Nephron (organoid): ENCODE results near the gene ETV6.

ENCODE experiments used
- H3K27ac Mint-ChIP-seq, 3 experiments: 2 replicates each; pipeline ENCODE4 v1.8.0; 2020; ENCODE audit warnings: mixed read lengths in 3 of 3, mild to moderate bottlenecking in 2 of 3, moderate library complexity in 1 of 3
- H3K27me3 Mint-ChIP-seq: 2 replicates; pipeline ENCODE4 v1.8.0; 2021; ENCODE audit warnings: low read depth, mild to moderate bottlenecking, moderate library complexity, mixed read lengths
- H3K36me3 Mint-ChIP-seq: 2 replicates; pipeline ENCODE4 v1.8.0; 2020; ENCODE audit warnings: low read depth, mixed read lengths
- H3K4me1 Mint-ChIP-seq: 2 replicates; pipeline ENCODE4 v1.8.0; 2020; ENCODE audit warnings: mixed read lengths
- H3K4me3 Mint-ChIP-seq, 3 experiments: 2 replicates each; pipeline ENCODE4 v1.8.0; 2020; ENCODE audit warnings: mild to moderate bottlenecking in 3 of 3, mixed read lengths in 3 of 3, moderate library complexity in 2 of 3
- H3K9me3 Mint-ChIP-seq: 2 replicates; pipeline ENCODE4 v1.8.0; 2020; ENCODE audit warnings: mixed read lengths
- TF ChIP-seq, protein P1 (sequence below), 3 experiments: fragments of 200-600 bp; sonication (generic); IDR thresholded peaks; one replicate each; pipeline ENCODE4 v1.5.0; 2021; ENCODE audit warnings: antibody characterized with exemption in 3 of 3; ENCODE audit not compliant: unreplicated experiment in 3 of 3

Gene ETV6

DNA sequence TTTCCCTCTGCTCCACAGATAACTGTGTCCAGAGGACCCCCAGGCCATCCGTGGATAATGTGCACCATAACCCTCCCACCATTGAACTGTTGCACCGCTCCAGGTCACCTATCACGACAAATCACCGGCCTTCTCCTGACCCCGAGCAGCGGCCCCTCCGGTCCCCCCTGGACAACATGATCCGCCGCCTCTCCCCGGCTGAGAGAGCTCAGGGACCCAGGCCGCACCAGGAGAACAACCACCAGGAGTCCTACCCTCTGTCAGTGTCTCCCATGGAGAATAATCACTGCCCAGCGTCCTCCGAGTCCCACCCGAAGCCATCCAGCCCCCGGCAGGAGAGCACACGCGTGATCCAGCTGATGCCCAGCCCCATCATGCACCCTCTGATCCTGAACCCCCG lies 219.9 kb downstream of the ETV6 start:
- Mint-ChIP-seq H3K27me3 (no peaks in the 10 kb centered on the region), H3K36me3 (peaks cover 80% of the 10 kb centered on the region), H3K27ac (no peak overlapping the region), H3K4me3 (no peak overlapping the region), H3K4me1 (no peaks in the 10 kb centered on the region), H3K9me3 (peaks cover 22% of the 10 kb centered on the region)
- TF ChIP-seq, protein P1, sequence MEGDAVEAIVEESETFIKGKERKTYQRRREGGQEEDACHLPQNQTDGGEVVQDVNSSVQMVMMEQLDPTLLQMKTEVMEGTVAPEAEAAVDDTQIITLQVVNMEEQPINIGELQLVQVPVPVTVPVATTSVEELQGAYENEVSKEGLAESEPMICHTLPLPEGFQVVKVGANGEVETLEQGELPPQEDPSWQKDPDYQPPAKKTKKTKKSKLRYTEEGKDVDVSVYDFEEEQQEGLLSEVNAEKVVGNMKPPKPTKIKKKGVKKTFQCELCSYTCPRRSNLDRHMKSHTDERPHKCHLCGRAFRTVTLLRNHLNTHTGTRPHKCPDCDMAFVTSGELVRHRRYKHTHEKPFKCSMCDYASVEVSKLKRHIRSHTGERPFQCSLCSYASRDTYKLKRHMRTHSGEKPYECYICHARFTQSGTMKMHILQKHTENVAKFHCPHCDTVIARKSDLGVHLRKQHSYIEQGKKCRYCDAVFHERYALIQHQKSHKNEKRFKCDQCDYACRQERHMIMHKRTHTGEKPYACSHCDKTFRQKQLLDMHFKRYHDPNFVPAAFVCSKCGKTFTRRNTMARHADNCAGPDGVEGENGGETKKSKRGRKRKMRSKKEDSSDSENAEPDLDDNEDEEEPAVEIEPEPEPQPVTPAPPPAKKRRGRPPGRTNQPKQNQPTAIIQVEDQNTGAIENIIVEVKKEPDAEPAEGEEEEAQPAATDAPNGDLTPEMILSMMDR (IDR thresholded peaks at IDR 0.05; ENCODE audit: unreplicated experiment in 3 of 3), result no peak

DNA sequence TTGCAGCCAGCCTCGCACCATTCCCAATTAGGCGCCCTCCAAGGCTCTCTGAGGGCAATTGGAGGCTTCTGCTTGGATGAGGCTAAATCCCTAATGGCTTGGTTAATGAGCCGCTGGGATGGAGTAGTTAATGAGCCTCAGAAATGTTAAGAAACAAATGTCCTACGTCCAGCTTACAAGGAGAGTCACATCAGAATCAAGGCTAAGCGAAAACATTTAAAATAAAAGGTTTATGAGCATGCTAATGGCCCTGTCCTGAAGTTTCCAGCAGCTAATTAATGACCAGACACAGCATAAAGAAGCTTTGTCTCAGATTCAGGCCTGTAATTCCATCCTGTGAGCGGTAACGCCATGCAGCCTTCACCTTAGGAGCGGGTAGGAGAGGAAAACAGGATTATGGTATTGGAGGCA lies 220.6 kb downstream of the ETV6 start:
- no peaks in the 10 kb centered on the region for H3K27me3 Mint-ChIP-seq
- no peak overlapping the region for H3K27ac Mint-ChIP-seq
- peaks cover 76% of the 10 kb centered on the region for H3K36me3 Mint-ChIP-seq
- no peak overlapping the region for H3K4me3 Mint-ChIP-seq
- H3K4me1 Mint-ChIP-seq, result no peaks in the 10 kb centered on the region
- H3K9me3 Mint-ChIP-seq, result peaks cover 22% of the 10 kb centered on the region
- TF ChIP-seq, protein P1 (IDR thresholded peaks at IDR 0.05; ENCODE audit: unreplicated experiment in 3 of 3), result no peak

DNA sequence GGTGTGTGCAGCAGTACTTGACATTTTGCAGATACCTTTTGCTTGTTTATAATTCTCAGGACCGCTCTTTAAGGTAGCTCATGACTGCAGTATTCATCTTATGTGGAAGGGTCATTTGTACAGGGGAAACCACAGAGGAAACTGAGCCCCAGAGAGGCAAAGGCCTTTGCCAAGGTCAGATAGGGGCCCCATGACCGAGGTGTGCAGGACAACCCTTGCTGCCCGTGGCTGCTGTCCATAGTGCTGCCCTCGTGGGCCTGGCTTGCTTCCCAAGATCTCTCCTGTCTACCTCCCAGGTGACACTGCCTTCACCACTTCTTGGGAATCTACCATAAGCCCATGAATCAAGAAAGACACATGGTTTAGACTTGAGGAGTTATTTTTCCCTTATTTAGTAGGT lies 222.6 kb downstream of the ETV6 start:
- TF ChIP-seq, protein P1 (IDR thresholded peaks at IDR 0.05; ENCODE audit: unreplicated experiment in 3 of 3), result no peak
- Mint-ChIP-seq H3K9me3 (peaks cover 7% of the 10 kb centered on the region), H3K27me3 (no peaks in the 10 kb centered on the region), H3K36me3 (peaks cover 56% of the 10 kb centered on the region), H3K27ac (no peak overlapping the region), H3K4me1 (peaks cover 10% of the 10 kb centered on the region), H3K4me3 (no peak overlapping the region)

DNA sequence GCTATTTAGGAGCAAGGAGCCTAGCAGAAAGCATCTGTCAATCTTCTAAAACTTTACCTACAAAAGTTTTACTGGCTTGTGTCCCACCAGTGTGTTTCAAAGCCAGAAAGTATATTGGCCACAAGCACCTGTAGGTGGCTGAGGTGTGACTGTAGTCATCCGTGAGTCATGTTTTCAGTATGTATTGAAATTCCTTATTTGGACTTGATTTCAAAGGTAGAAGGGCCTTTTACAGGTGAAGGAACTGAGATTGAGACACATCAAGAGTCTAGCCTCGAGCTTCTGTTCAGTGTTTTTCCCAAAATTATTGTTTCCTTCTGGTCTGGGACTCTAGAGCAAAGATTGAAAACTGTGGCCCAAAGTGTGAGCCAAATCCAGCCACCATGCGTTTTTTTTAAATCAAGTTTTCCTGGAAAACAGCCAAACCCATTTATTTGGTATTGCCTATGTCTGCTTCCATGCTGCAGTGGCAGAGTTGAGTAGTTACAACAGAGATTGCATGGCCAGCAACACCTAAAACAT lies 226.0 kb downstream of the ETV6 start:
- Mint-ChIP-seq H3K9me3 (no peaks in the 10 kb centered on the region), H3K4me3 (no peak overlapping the region), H3K27ac (peak overlapping the region in 1 of 3 experiments; percentile 27), H3K4me1 (peaks cover 27% of the 10 kb centered on the region), H3K27me3 (no peaks in the 10 kb centered on the region), H3K36me3 (peaks cover 30% of the 10 kb centered on the region)
- TF ChIP-seq, protein P1 (IDR thresholded peaks at IDR 0.05; ENCODE audit: unreplicated experiment in 3 of 3), result no peak

DNA sequence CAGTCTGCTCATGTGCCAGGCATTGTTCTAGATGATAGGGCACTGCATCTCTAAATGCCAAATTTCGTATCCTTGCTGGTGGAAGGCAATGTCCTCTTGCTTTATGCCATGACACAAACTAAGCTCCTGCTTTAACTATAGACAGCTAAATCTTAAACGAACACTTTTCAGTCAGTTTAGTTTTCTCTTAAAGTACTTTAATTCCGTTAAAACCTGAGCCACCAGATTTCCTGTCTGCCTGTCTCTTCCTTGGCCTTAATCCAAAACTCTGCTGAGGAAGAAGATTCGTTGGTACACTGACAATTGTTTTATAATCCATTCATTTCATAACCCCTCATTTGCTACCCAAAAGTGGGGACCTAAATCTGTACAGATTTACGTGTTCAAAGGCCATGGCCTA lies 226.8 kb downstream of the ETV6 start:
- Mint-ChIP-seq H3K9me3 (no peaks in the 10 kb centered on the region), H3K36me3 (peaks cover 30% of the 10 kb centered on the region), H3K27me3 (no peaks in the 10 kb centered on the region), H3K4me1 (peaks cover 27% of the 10 kb centered on the region), H3K27ac (peak overlapping the region; percentile 2 to 39 (median 8)), H3K4me3 (no peak overlapping the region)
- TF ChIP-seq, protein P1 (IDR thresholded peaks at IDR 0.05; ENCODE audit: unreplicated experiment in 3 of 3), result no peak

DNA sequence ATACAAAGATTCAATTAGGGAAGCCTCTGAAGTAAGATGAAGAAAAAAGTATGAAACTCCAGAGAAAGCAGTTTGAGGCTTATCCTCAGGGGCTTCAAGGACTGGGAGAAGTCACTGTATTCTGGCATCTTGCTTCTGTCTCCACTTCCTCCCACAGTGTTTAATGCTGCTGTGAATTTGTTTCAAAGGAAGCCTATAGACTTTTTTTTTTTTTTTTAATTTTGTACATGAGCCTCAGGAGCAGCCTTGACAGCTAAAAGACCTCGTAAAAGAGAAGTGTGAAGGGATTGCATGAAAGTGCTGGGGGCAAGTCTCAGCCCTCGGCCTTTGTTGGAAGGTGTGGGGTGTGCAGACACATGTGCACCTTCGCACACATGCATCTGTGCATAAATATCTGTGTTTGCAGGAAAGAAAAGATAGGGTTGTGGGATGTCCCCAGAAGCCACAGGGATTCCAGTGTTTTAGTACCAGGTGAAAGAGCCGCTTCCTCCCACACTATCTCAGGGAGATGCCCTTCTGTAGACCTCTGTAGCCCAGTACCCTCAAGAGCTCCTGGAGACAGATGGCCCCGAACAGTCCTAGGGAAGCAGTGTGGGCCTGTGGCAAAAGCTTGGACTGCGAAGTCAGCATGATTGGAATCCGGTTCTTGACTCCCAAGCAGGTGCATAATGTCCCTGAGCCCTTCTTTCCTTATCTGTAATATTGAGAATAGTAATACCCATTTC lies 227.8 kb downstream of the ETV6 start:
- TF ChIP-seq, protein P1 (IDR thresholded peaks at IDR 0.05; ENCODE audit: unreplicated experiment in 3 of 3), result no peak
- Mint-ChIP-seq H3K9me3 (no peaks in the 10 kb centered on the region), H3K36me3 (peaks cover 21% of the 10 kb centered on the region), H3K27me3 (no peaks in the 10 kb centered on the region), H3K4me3 (no peak overlapping the region), H3K27ac (peak overlapping the region in 2 of 3 experiments; percentile 27 to 80), H3K4me1 (peaks cover 27% of the 10 kb centered on the region)
